GM12873 (cell line): Measurements from ENCODE around the gene NRG2.

Experiments
- CTCF ChIP-seq: IDR thresholded peaks from 2 replicates; pipeline ENCODE4 v1.5.1; 2012; ENCODE audit warnings: low read depth, mild to moderate bottlenecking, moderate library complexity, low read length, control low read depth; ENCODE audit not compliant: insufficient read depth; ENCODE audit errors: missing control alignments

The NRG2 gene

GRCh38 chr5:139982975-139983240 lies 60.2 kb downstream of the NRG2 start:
- TF ChIP-seq CTCF = no peak

- no peak for TF ChIP-seq CTCF
Measured at GRCh38 chr5:139982157-139982974, 60.7 kb downstream of the NRG2 start.

GRCh38 chr5:139980765-139981164 lies 62.3 kb downstream of the NRG2 start:
- TF ChIP-seq CTCF = no peak

- TF ChIP-seq CTCF = no peak
Measured at GRCh38 chr5:139979943-139980342, 63.2 kb downstream of the NRG2 start.

GRCh38 chr5:139979518-139979917 lies 63.6 kb downstream of the NRG2 start:
- TF ChIP-seq CTCF = no peak

GRCh38 chr5:139976703-139977102 lies 66.4 kb downstream of the NRG2 start:
- no peak for TF ChIP-seq CTCF

- TF ChIP-seq CTCF = no peak
Measured at GRCh38 chr5:139975942-139976341, 67.2 kb downstream of the NRG2 start.
